GM23338 (cell line): ENCODE data around the gene CCDC169.

Experiments
- CTCF ChIP-seq, 2 experiments: fragments of 200-600 bp in 1 of 2; sonication (generic) in 1 of 2; conservative IDR thresholded peaks; 2 replicates each; pipeline versions ENCODE4 v1.5.1 to v1.6.1; 2016 to 2017; ENCODE audit warnings: antibody characterized with exemption in 2 of 2, low read depth in 2 of 2, mild to moderate bottlenecking in 2 of 2, moderate library complexity in 1 of 2
- ETS1 ChIP-seq: IDR thresholded peaks from 2 replicates; pipeline ENCODE4 v1.6.1; 2016; ENCODE audit warnings: antibody characterized with exemption
- EZH2 ChIP-seq: fragments of 200-600 bp; sonication (generic); IDR thresholded peaks from one replicate; pipeline ENCODE4 v1.8.0; 2017; ENCODE audit warnings: antibody characterized with exemption, mild to moderate bottlenecking, low read depth; ENCODE audit not compliant: unreplicated experiment
- EZH2phosphoT487 ChIP-seq: fragments of 200-600 bp; sonication (generic); IDR thresholded peaks from one replicate; pipeline ENCODE4 v1.8.1; 2018; ENCODE audit warnings: antibody characterized with exemption; ENCODE audit not compliant: unreplicated experiment
- JUNB ChIP-seq: IDR thresholded peaks from one replicate; pipeline ENCODE4 v1.6.1; 2016; ENCODE audit warnings: antibody characterized with exemption; ENCODE audit not compliant: unreplicated experiment
- NANOG ChIP-seq: IDR thresholded peaks from 2 replicates; pipeline ENCODE4 v1.6.1; 2016; ENCODE audit warnings: antibody characterized with exemption, borderline replicate concordance
- POLR2AphosphoS5 ChIP-seq: IDR thresholded peaks from 2 replicates; pipeline ENCODE4 v1.6.1; 2016; ENCODE audit warnings: antibody characterized with exemption, low read depth
- REST ChIP-seq: IDR thresholded peaks from one replicate; pipeline ENCODE4 v1.6.1; 2018; ENCODE audit warnings: antibody characterized with exemption; ENCODE audit not compliant: unreplicated experiment
- STAT1 ChIP-seq: IDR thresholded peaks from one replicate; pipeline ENCODE4 v1.6.1; 2016; ENCODE audit warnings: antibody characterized with exemption; ENCODE audit not compliant: unreplicated experiment
- ZNF114 ChIP-seq: fragments of 250-450 bp; sonication (Bioruptor Pico); IDR thresholded peaks from 2 replicates; pipeline ENCODE4 v1.5.0; 2020; ENCODE audit warnings: mild to moderate bottlenecking, moderate library complexity
- ZNF331 ChIP-seq: fragments of 250-450 bp; sonication (Bioruptor Pico); IDR thresholded peaks from 2 replicates; pipeline ENCODE4 v1.5.0; 2020; ENCODE audit warnings: low read depth, mild to moderate bottlenecking, moderate library complexity
- ZNF462 ChIP-seq: fragments of 250-450 bp; sonication (Bioruptor Pico); IDR thresholded peaks from 2 replicates; pipeline ENCODE4 v1.5.0; 2020; ENCODE audit warnings: mild to moderate bottlenecking, moderate library complexity

GRCh38 chr13:36258831-36259230, 38.8 kb downstream of the CCDC169 start:
- TF ChIP-seq CTCF (conservative IDR thresholded peaks at IDR 0.05; ENCODE audit: low read depth in 2 of 2) (no peak), EZH2phosphoT487 (no peak), EZH2 (no peak), POLR2AphosphoS5 (no peak), ZNF462 (CRISPR knock-in tag) (no peak), NANOG (no peak), ZNF114 (CRISPR knock-in tag) (no peak), ETS1 (no peak), REST (no peak), JUNB (no peak), STAT1 (no peak), ZNF331 (CRISPR knock-in tag) (no peak)
